GM12878 (cell line): Measurements from ENCODE around the gene RDH12. TPM values are rescaled to one million over a fixed set of nuclear protein-coding genes. Genes with fewer than 3 reads are reported as not detected.

Source experiments
- ATAC-seq: fragments of 200-7000 bp; cut with Tn5 transposase; 3 replicates; pipeline ENCODE4 v1.9.1; 2020; ENCODE audit warnings: mild to moderate bottlenecking, moderate library complexity
- BruUV-seq: library from RNA; stranded (reverse); fragments of 400-500 nt; replicated peaks from 2 replicates; lab custom pipeline; 2021; lab: Mats Ljungman, UMichigan
- CTCF ChIA-PET: fragments of 300-600 bp; sonication (Branson Sonifier 250); formaldehyde crosslinking; extraction: SDS; loops from one replicate; lab custom pipeline; 2021; ENCODE audit warnings: inconsistent platforms; lab: Yijun Ruan, JAX
- POLR2A ChIA-PET: fragments of 350-600 bp; formaldehyde crosslinking; extraction: SDS; loops from one replicate; lab custom pipeline; 2021; ENCODE audit warnings: inconsistent platforms; lab: Charles Lee
- RAD21 ChIA-PET: fragments of 300-600 bp; sonication (Branson Sonifier 250); formaldehyde crosslinking; loops from one replicate; lab custom pipeline; 2023; ENCODE audit warnings: antibody characterized with exemption; ENCODE audit not compliant: unreplicated experiment; lab: Charles Lee
- SMC1A ChIA-PET: fragments of 300-600 bp; sonication (Branson Sonifier 250); formaldehyde crosslinking; loops from one replicate; lab custom pipeline; 2023; ENCODE audit not compliant: unreplicated experiment, uncharacterized antibody; lab: Charles Lee
- DNase-seq: peaks from one replicate; pipeline ENCODE4 v3.0.0-alpha.2; 2011; ENCODE audit warnings: low read depth, low spot score
- FAIRE-seq: peaks from 3 replicates; lab custom pipeline; 2011; peaks lifted over from hg19 to GRCh38; lab: Jason Lieb, UNC
- H2AFZ ChIP-seq: 2 replicates; pipeline ENCODE4 v1.6.0; 2011; ENCODE audit warnings: low read depth, low read length, control low read depth; ENCODE audit not compliant: control insufficient read depth
- H3K27ac ChIP-seq: 2 replicates; pipeline ENCODE4 v1.5.1; 2011; ENCODE audit warnings: control low read depth; ENCODE audit not compliant: control insufficient read depth, insufficient read depth
- H3K27me3 ChIP-seq, 2 experiments: replicated peaks in 1 of 2; 2 replicates each; pipeline versions ENCODE4 v1.6.0 to v1.6.1; 2011; ENCODE audit warnings: low read length in 1 of 2; ENCODE audit not compliant: control insufficient read depth in 2 of 2, insufficient read depth in 2 of 2
- H3K36me3 ChIP-seq, 2 experiments: 2 replicates each; pipeline ENCODE4 v1.5.1; 2011; ENCODE audit warnings: low read length in 1 of 2; ENCODE audit not compliant: control insufficient read depth in 2 of 2, insufficient read depth in 2 of 2
- H3K4me1 ChIP-seq: 2 replicates; pipeline ENCODE4 v1.6.1; 2011; ENCODE audit warnings: mild to moderate bottlenecking, low read length, moderate library complexity, mixed read lengths; ENCODE audit not compliant: control insufficient read depth, insufficient read depth
- H3K4me2 ChIP-seq: 2 replicates; pipeline ENCODE4 v1.6.0; 2011; ENCODE audit warnings: control low read depth; ENCODE audit not compliant: control insufficient read depth, insufficient read depth
- H3K4me3 ChIP-seq: fragments of 200-600 bp; sonication (generic); 2 replicates; pipeline ENCODE4 v1.5.1; 2016
- H3K79me2 ChIP-seq: 2 replicates; pipeline ENCODE4 v1.6.0; 2011; ENCODE audit warnings: low read length; ENCODE audit not compliant: control insufficient read depth, insufficient read depth
- H3K9ac ChIP-seq: 2 replicates; pipeline ENCODE4 v1.8.0; 2011; ENCODE audit warnings: low read length, control low read depth, mixed read lengths; ENCODE audit not compliant: control insufficient read depth, insufficient read depth
- H3K9me3 ChIP-seq: replicated peaks from 3 replicates; pipeline ENCODE4 v1.5.1; 2011; ENCODE audit warnings: mild to moderate bottlenecking, low read length; ENCODE audit not compliant: control insufficient read depth, insufficient read depth
- H4K20me1 ChIP-seq: 2 replicates; pipeline ENCODE4 v1.6.0; 2011; ENCODE audit not compliant: control insufficient read depth, insufficient read depth
- MEF2B ChIP-seq: fragments of 450-650 bp; IDR thresholded peaks from 2 replicates; pipeline ENCODE4 v1.6.1; 2018; ENCODE audit warnings: mild to moderate bottlenecking, moderate library complexity; ENCODE audit not compliant: partially characterized antibody, poor library complexity, severe bottlenecking
- POLR2AphosphoS5 ChIP-seq: IDR thresholded peaks from 2 replicates; pipeline ENCODE4 v1.6.1; 2011; ENCODE audit warnings: mild to moderate bottlenecking, low read length, inconsistent platforms
- RELA ChIP-seq: fragments of 450-650 bp; IDR thresholded peaks from 2 replicates; pipeline ENCODE4 v1.8.0; 2014; ENCODE audit warnings: borderline replicate concordance; ENCODE audit not compliant: partially characterized antibody
- RUNX3 ChIP-seq: IDR thresholded peaks from 2 replicates; pipeline ENCODE4 v1.6.1; 2012; ENCODE audit warnings: low read length, inconsistent platforms
- SP1 ChIP-seq: IDR thresholded peaks from one replicate; pipeline ENCODE4 v1.6.1; 2011; ENCODE audit warnings: low read depth, low read length
- WRNIP1 ChIP-seq: IDR thresholded peaks from 2 replicates; pipeline ENCODE4 v1.6.1; 2011; ENCODE audit warnings: low read depth, low read length, improper control_type of control experiment, borderline replicate concordance
- WGBS: methylation state at CpG from one replicate; pipeline ENCODE4 v1.1.6; 2016; ENCODE audit warnings: low lambda C conversion rate; ENCODE audit not compliant: insufficient replicate concordance, insufficient coverage; ENCODE audit errors: missing lambda C conversion rate; 5-methylcytosine and 5-hydroxymethylcytosine counted together
- in situ Hi-C: fragments of 300-500 bp; cut with MboI; formaldehyde crosslinking; loops from 9 replicates; pipeline ENCODE4 v1.14.3; 2018; ENCODE audit warnings: mixed read lengths
- intact Hi-C: fragments of 100-400 bp; cut with micrococcal nuclease; formaldehyde crosslinking; loops from one replicate; pipeline ENCODE4 v1.14.2; 2022; ENCODE audit not compliant: unreplicated experiment
- polyA plus RNA-seq, 11 experiments: library from polyadenylated mRNA; depleted of rRNA in 4 of 11; unstranded in 6 of 11; stranded (reverse) in 5 of 11; fragments of >200 nt; fragmentation: Nextera tagmentation in 4 of 11; fragmentation: Illumina TruSeq in 1 of 11; extraction: Ambion mirVana in 4 of 11; extraction: Trizol in 1 of 11; gene quantifications; 1 replicate in 1 of 11; 2 replicates in 10 of 11; pipeline versions ENCODE4 v1.2.1 to v1.2.3, GENCODE V29; 2011 to 2016; ENCODE audit warnings: inconsistent platforms in 2 of 11, missing spikeins in 2 of 11, low read depth in 1 of 11
- total RNA-seq, 4 experiments: library from RNA; depleted of rRNA in 3 of 4; stranded (reverse); fragments of >200 nt in 3 of 4; fragmentation: Illumina TruSeq in 1 of 4; extraction: Trizol in 1 of 4; gene quantifications; 2 replicates each; pipeline versions ENCODE4 v1.2.1 to v1.2.3, GENCODE V29; 2013 to 2021

The RDH12 gene
- total and polyA plus RNA-seq, 10 of the 15 experiments (the other 5 are each of a cell fraction or from before 2014, with no cell fraction given), result not detected

- no peak overlapping the region for H3K27ac ChIP-seq
- no peak overlapping the region for H3K4me3 ChIP-seq
- RAD21 ChIA-PET, result interaction anchor here (1.7 to 8.5 kb wide), 2 partner anchors 30 to 98 kb away, joined by 4 to 144 read pairs; partner anchors contain the start of gene PIGH
- H3K9ac ChIP-seq, result no peak overlapping the region
- in situ Hi-C loops, result no loop called here
- no peaks in the 10 kb centered on the region for H4K20me1 ChIP-seq
- no peaks in the 10 kb centered on the region for H3K9me3 ChIP-seq
- H3K79me2 ChIP-seq, result peaks cover 15% of the 10 kb centered on the region
- no peaks in the 10 kb centered on the region for H3K4me1 ChIP-seq
- H3K36me3 ChIP-seq, result no peaks in the 10 kb centered on the region
- H2AFZ ChIP-seq, result no peak overlapping the region
- 17% methylated on average over 1 of the region's 1 CpG for WGBS
- DNase-seq, result no peak
- H3K27me3 ChIP-seq, result no peaks in the 10 kb centered on the region
- POLR2A ChIA-PET, result interaction anchor here (1.4 to 1.7 kb wide), 2 partner anchors 28 to 30 kb away, joined by 3 to 4 read pairs; no protein-coding TSS in a partner anchor
- CTCF ChIA-PET, result interaction anchor here (1.0 to 12.3 kb wide), 5 partner anchors 10 to 116 kb away, joined by 3 to 359 read pairs (median 179); partner anchors contain the start of genes ARG2 and VTI1B
- no peak overlapping the region for H3K4me2 ChIP-seq
- no peak for TF ChIP-seq WRNIP1
- TF ChIP-seq SP1, result no peak
- no peak for TF ChIP-seq POLR2AphosphoS5
- no peak for TF ChIP-seq MEF2B
- TF ChIP-seq RUNX3, result no peak
- TF ChIP-seq RELA, result no peak
- intact Hi-C loops, result no loop called here
- SMC1A ChIA-PET, result interaction anchor here (0.7 to 2.5 kb wide), 12 partner anchors 10 to 272 kb away, joined by 3 to 8 read pairs (median 3); no protein-coding TSS in a partner anchor
- no peak for FAIRE-seq
- BruUV-seq, result no TSS peak
- no peak for ATAC-seq
Measured at GRCh38 chr14:67698179-67698578, 3.5 kb upstream of the RDH12 start.
